Vagina (tissue), 2 donors: Measurements from ENCODE around the gene OR10C1.

Experiments used
- CTCF ChIP-seq, 3 experiments: fragments of 450-650 bp in 2 of 3; fragments of 200-600 bp in 1 of 3; sonication (generic) in 1 of 3; IDR thresholded peaks; one replicate each; pipeline ENCODE4 v1.5.1; 2017 to 2019; ENCODE audit warnings: antibody characterized with exemption in 3 of 3, mild to moderate bottlenecking in 2 of 3, moderate library complexity in 2 of 3
- POLR2A ChIP-seq, 2 donors: fragments of 450-650 bp; IDR thresholded peaks; one replicate each; pipeline ENCODE4 v1.6.1; 2017; ENCODE audit warnings: antibody characterized with exemption in 2 of 2, mild to moderate bottlenecking in 2 of 2, moderate library complexity in 2 of 2
- POLR2AphosphoS5 ChIP-seq, 2 donors: sonication (generic); formaldehyde crosslinking; IDR thresholded peaks; one replicate each; pipeline ENCODE4 v1.9.0; 2017; ENCODE audit warnings: antibody characterized with exemption in 2 of 2, mild to moderate bottlenecking in 2 of 2, low read depth in 1 of 2; ENCODE audit not compliant: insufficient read depth in 1 of 2

DNA sequence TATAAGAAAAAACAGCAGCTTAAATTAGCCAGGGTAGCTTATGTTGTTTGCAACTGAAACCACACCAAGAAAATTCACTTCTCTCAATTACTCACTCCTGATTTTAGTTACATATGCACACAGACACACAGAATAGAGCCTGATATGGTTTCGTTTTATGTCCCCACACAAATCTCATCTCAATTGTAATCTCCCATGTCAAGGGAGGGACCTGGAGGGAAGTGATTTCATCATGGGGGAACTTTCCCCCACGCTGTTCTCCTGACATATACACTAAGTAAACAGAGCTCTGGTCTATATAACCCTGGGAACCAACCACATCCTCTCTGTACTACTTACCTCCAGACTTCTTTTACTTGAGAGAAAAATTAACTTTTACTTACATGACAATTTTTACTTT, 14.5 kb upstream of the OR10C1 start:
- TF ChIP-seq CTCF (IDR thresholded peaks at IDR 0.05) (no peak), POLR2A (IDR thresholded peaks at IDR 0.05) (no peak), POLR2AphosphoS5 (IDR thresholded peaks at IDR 0.05; ENCODE audit: insufficient read depth in 1 of 2, low read depth in 1 of 2) (no peak)
